Activated T-cell treated with anti-CD3 and anti-CD28 coated beads, Interleukin-2, amount 50 U/mL, for 72 hours (primary cell): ENCODE measurements around the gene HPN. TPM values are rescaled to one million over a fixed set of nuclear protein-coding genes. Genes with fewer than 3 reads are reported as not detected.
"Not testable (repeated sequence)": the region's sequence is repeated elsewhere in the genome, so short reads cannot be mapped to it uniquely, and the experiment has no call there.

Experiments
- ATAC-seq, 2 donors: fragments of 150-1000 bp; cut with Tn5 transposase; replicated peaks in 1 of 2; 2 replicates each; pipeline ENCODE4 v1.10.0; 2021; ENCODE audit warnings: moderate library complexity in 2 of 2, mild to moderate bottlenecking in 1 of 2
- DNase-seq, 2 donors: peaks; one replicate each; pipeline ENCODE4 v3.0.0; 2021 to 2022; ENCODE audit warnings: mixed read lengths in 1 of 2
- H3K27ac Mint-ChIP-seq: one replicate; pipeline ENCODE4 v1.8.0; 2022; ENCODE audit warnings: mild to moderate bottlenecking, moderate library complexity, mixed read lengths
- H3K27me3 Mint-ChIP-seq: one replicate; pipeline ENCODE4 v1.8.0; 2022; ENCODE audit warnings: low read depth, mixed read lengths
- H3K36me3 Mint-ChIP-seq, 2 donors: one replicate each; pipeline ENCODE4 v1.8.0; 2022; ENCODE audit warnings: mixed read lengths in 2 of 2, mild to moderate bottlenecking in 1 of 2; ENCODE audit not compliant: insufficient read depth in 2 of 2
- H3K4me1 Mint-ChIP-seq: one replicate; pipeline ENCODE4 v1.8.0; 2022; ENCODE audit warnings: low read depth, mixed read lengths
- H3K4me3 Mint-ChIP-seq, 2 donors: one replicate each; pipeline ENCODE4 v1.8.0; 2022; ENCODE audit warnings: mild to moderate bottlenecking in 2 of 2, mixed read lengths in 2 of 2, moderate library complexity in 2 of 2
- H3K9me3 Mint-ChIP-seq, 2 donors: one replicate each; pipeline ENCODE4 v1.8.0; 2022; ENCODE audit warnings: mixed read lengths in 2 of 2
- total RNA-seq, 2 donors: library from RNA; stranded (reverse); gene quantifications; one replicate each; pipeline ENCODE4 v1.2.3, GENCODE V29; 2022

The HPN gene
- total RNA-seq = under 1 TPM; 0.19 to 0.30 TPM

DNA sequence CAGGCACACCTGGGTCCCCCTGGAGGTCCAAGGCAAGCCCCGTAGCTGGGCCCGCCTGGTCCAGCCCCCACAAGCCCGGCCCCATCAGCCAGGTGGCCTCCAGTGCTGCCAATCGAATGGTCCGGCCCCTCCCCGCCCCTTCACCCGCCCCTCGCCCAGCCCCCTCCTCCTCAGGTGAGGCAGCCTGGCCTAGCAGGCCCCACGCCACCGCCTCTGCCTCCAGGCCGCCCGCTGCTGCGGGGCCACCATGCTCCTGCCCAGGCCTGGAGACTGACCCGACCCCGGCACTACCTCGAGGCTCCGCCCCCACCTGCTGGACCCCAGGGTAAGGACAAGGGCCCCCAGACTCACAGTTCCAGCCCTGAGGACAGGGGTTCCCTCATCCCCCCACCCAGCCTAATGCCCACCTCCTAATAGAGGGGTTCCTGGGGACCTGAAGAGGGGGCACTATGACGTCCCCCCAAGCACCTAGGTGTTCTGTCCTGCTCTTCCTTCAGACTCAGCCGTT lies at the start of gene HPN:
TSS of gene HPN (plus strand) at position 174 of the 508 bp plus-strand sequence. CDS start 786 bp downstream, outside the sequence.
- Mint-ChIP-seq H3K27ac (no peak within 1 kb of the TSS), H3K27me3 (peaks cover 18% of the 10 kb centered on the region)

GRCh38 chr19:34992582-34992981 lies 48.9 kb upstream of the HPN start:
- Mint-ChIP-seq H3K4me1 (peaks cover 73% of the 10 kb centered on the region), H3K4me3 (peak overlapping the region; percentile 41 to 67), H3K27ac (peak overlapping the region; percentile 54)
- ATAC-seq, DNase-seq, H3K36me3 Mint-ChIP-seq, H3K27me3 Mint-ChIP-seq, H3K9me3 Mint-ChIP-seq: not testable (repeated sequence)

More for the DNA sequence above, at the start of gene HPN:
- Mint-ChIP-seq H3K4me1 (peaks cover 40% of the 10 kb centered on the region), H3K9me3 (no peaks in the 10 kb centered on the region), H3K36me3 (no peaks in the 10 kb centered on the region), H3K4me3 (peak within 1 kb of the TSS; percentile 33 to 69)
- ATAC-seq (no peak), DNase-seq (no peak)

DNA sequence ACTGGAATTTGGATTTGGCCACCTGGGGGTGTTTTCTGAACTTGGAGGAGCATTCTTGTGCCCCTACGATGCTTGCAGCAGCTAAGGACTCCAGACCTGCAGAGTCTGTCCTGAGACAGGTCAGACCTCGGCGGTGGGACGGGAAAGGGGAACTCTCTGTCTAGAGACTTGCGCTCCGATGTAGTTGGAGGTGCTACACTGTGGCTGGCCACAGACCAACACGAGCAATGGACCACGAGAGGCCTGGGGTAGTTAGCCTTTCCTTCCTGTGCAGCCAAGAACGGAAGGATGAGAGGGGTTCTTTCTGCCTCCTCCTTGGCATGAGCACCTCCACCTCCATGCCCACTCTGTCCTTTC lies 47.3 kb upstream of the HPN start:
- ATAC-seq = no peak
- Mint-ChIP-seq H3K27ac (no peak overlapping the region), H3K27me3 (no peaks in the 10 kb centered on the region), H3K9me3 (peaks cover 0 to 1% of the 10 kb centered on the region in 2 donors), H3K4me3 (no peak overlapping the region), H3K36me3 (peaks cover 3 to 13% of the 10 kb centered on the region in 2 donors), H3K4me1 (peaks cover 73% of the 10 kb centered on the region)
- DNase-seq = no peak

DNA sequence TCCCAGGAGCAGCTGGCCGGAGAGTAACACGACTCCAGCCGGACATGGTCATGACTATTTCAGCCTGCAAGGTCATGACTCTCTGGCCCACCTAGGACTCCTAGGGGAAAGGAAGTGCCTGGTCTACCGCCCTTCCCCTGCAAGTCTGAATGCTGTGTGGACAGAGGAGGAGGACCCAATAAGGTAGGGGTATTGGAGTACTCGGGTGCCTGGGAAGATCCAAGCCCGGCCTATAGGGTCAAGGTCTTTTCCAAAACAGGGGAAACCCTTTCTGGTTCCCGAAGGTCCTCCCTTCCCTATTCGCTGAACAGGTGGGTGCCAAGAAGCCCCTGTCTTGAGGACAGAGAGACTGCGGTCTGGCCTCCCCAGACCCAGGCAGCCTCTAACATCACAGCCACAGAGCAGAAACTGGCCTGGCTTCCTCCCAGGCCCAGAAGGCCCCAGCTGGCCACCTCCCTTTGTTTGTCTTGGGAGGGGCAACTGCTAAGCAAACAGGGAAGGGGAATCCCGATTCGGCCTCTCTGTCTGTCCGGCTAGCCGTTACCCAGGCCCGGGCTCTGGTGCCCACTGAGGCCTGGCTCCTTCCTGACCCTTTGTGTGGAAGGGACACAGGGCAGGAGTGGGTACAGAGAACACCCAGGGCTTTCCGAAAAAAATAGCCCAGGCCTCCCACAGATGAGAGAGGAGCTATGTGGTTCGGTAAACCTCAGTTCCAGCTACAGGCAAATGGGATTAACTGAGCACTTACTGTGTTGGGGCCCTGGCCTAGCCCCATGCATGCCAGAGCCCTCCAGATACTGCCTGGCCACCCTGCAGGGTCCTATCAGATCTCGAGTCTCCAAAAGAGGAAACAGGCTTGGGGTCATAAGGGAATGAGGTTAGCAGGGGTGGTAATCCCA lies 46.6 kb upstream of the HPN start:
- H3K4me3 Mint-ChIP-seq = no peak overlapping the region
- H3K27ac Mint-ChIP-seq = no peak overlapping the region
- H3K27me3 Mint-ChIP-seq = no peaks in the 10 kb centered on the region
- H3K9me3 Mint-ChIP-seq = peaks cover 0 to 1% of the 10 kb centered on the region in 2 donors
- DNase-seq = no peak
- H3K4me1 Mint-ChIP-seq = peaks cover 69% of the 10 kb centered on the region
- H3K36me3 Mint-ChIP-seq = peaks cover 3 to 13% of the 10 kb centered on the region in 2 donors
- no peak for ATAC-seq

- Mint-ChIP-seq H3K36me3 (peaks cover 3 to 14% of the 10 kb centered on the region in 2 donors), H3K27me3 (no peaks in the 10 kb centered on the region), H3K4me1 (peaks cover 62% of the 10 kb centered on the region), H3K4me3 (no peak overlapping the region), H3K27ac (no peak overlapping the region), H3K9me3 (peaks cover 0 to 1% of the 10 kb centered on the region in 2 donors)
- no peak for ATAC-seq
- DNase-seq = no peak
Observed at GRCh38 chr19:34995551-34995950, 46.0 kb upstream of the HPN start.

- Mint-ChIP-seq H3K4me1 (peaks cover 54% of the 10 kb centered on the region), H3K27ac (peak overlapping the region; percentile 100), H3K36me3 (peaks cover 13 to 20% of the 10 kb centered on the region in 2 donors), H3K9me3 (no peaks in the 10 kb centered on the region), H3K4me3 (peak overlapping the region; percentile 87 to 98), H3K27me3 (no peaks in the 10 kb centered on the region)
- ATAC-seq = no peak
- no peak for DNase-seq
Observed at GRCh38 chr19:34997071-34997617, 44.4 kb upstream of the HPN start.

GRCh38 chr19:34998224-34998623 lies 43.3 kb upstream of the HPN start:
- H3K4me1 Mint-ChIP-seq = peaks cover 60% of the 10 kb centered on the region
- peak overlapping the region; percentile 87 to 98 for H3K4me3 Mint-ChIP-seq
- peak overlapping the region; percentile 100 for H3K27ac Mint-ChIP-seq
- not testable (repeated sequence) for H3K27me3 Mint-ChIP-seq, ATAC-seq, H3K9me3 Mint-ChIP-seq, DNase-seq
- peaks cover 19 to 27% of the 10 kb centered on the region in 2 donors for H3K36me3 Mint-ChIP-seq

- Mint-ChIP-seq H3K9me3 (no peaks in the 10 kb centered on the region), H3K27ac (peak overlapping the region; percentile 81), H3K4me1 (peaks cover 67% of the 10 kb centered on the region), H3K27me3 (no peaks in the 10 kb centered on the region), H3K4me3 (peak overlapping the region; percentile 76 to 98), H3K36me3 (peaks cover 22 to 32% of the 10 kb centered on the region in 2 donors)
- DNase-seq (peak in 1 of 2 donors; percentile 37), ATAC-seq (no peak)
Observed at GRCh38 chr19:34998777-34999497, 42.6 kb upstream of the HPN start.

DNA sequence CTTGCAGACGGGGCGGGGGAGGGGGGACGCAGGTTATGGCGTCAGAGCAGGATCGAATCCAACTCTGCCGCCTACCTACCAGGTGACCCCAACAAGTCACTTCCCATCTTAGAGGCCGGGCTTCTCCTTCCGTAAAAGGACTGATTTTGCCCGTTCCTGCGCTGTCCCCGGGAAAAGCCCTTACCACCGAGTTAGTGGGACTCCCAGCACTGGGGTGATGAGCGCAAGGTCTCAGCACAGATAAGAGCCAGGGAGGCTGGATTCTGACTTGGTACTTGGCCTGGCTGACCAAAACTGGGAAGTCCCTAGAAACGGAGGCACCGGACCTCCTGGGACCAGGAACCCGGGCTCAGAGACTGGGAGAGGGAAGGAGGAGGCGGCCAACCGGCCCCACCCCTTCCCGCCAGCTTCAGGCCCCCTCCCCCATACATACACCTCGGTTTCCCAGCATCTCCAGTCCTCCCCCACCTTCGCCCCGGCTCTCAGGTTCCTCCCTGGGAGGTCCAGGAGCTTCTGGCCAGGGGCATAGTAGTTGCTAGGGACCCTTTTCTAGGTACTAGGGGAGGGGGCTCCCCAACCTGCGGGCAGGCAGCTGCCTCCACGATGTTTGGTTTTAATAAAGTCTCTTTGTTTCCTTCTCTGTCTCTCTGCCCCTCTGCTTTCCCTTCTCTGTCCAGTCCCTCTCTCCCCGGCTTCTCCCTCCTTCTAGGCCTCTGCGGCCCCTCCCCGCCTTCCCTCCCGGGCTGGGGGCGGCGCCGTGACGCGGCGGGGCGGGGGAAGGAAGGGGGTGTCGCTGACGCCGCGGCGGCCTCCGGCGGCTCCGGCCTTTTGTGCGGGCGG lies 41.8 kb upstream of the HPN start, which contains the start of gene GRAMD1A:
TSS of gene GRAMD1A (plus strand) at position 826 of the 840 bp plus-strand sequence. CDS start 156 bp downstream, outside the sequence.
- Mint-ChIP-seq H3K4me1 (peaks cover 72% of the 10 kb centered on the region), H3K27me3 (no peaks in the 10 kb centered on the region), H3K9me3 (no peaks in the 10 kb centered on the region), H3K4me3 (peak within 1 kb of the TSS; percentile 87 to 98), H3K36me3 (peaks cover 22 to 32% of the 10 kb centered on the region in 2 donors), H3K27ac (peak within 1 kb of the TSS; percentile 85)
- peak; percentile 81 to 88 for DNase-seq
- ATAC-seq = peak; percentile 72 to 73

DNA sequence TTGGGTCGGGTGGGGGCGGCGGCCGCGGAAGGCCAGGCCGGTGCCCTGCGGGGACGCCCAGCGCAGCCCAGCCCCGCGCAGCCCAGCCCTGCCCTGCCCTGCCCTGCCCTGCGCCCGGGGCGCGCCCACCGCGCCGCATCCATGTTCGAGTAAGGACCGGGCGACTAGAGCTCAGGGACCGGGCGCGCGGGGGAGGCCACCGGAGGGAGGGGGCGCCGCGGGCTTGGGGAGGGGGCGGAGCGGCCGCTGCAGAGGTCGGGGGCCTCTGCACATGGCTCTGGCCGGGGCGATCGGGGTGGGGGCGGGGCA lies 41.2 kb upstream of the HPN start:
- DNase-seq (no peak), ATAC-seq (no peak)
- no peak overlapping the region for H3K27ac Mint-ChIP-seq
- H3K4me1 Mint-ChIP-seq = peaks cover 78% of the 10 kb centered on the region
- H3K9me3 Mint-ChIP-seq = no peaks in the 10 kb centered on the region
- H3K4me3 Mint-ChIP-seq = no peak overlapping the region
- no peaks in the 10 kb centered on the region for H3K27me3 Mint-ChIP-seq
- peaks cover 23 to 32% of the 10 kb centered on the region in 2 donors for H3K36me3 Mint-ChIP-seq

DNA sequence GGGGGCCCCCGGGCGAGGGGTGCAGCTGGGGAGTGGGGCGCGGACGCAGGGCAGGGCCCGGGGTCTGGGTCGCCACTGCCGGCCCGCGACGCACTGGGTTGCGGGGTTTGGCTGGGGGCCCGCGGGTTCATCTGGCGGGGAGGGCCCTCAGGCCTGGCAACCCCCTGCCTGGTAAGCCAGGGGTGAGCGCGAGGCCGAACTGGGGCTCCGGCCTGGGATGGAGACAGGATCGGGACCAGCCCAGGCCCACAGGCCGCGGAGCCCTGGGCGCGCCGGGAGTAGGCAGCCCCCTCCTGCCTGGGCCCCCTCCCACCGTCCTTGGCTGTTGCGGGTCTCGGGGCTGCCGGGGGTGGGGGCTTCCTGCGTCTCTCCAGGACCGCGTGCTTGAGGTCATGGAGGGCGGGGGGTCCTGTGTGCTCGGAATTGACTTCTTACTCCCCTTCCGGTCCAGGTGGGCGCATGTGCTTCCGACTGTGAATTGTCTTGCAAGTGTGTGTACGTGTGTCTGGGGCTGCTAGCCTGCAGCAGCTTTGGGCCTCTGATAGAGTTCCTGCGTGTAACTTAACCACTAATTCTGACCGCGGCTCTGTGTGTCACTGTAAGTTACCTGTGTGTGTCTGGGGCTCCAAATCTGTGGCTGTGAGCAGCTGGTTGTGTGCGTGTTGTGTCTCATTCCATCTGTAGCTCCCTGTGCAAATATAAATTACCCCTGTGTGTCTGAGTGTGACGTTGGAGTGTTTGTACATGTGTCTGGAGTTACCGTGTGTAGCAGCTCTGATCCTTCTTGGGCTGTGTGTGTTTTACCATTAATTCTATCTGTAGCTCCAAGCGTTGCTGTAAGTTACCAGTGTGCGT lies 40.6 kb upstream of the HPN start:
- Mint-ChIP-seq H3K27ac (peak overlapping the region; percentile 85), H3K27me3 (no peaks in the 10 kb centered on the region), H3K36me3 (peaks cover 23 to 31% of the 10 kb centered on the region in 2 donors), H3K9me3 (no peaks in the 10 kb centered on the region), H3K4me1 (peaks cover 78% of the 10 kb centered on the region), H3K4me3 (peak overlapping the region; percentile 87 to 94)
- DNase-seq (peak; percentile 63 to 65), ATAC-seq (peak; percentile 40)
